Body of pancreas (tissue), 4 donors: ENCODE results near the gene C2CD4C. TPM values are rescaled to one million over a fixed set of nuclear protein-coding genes. Genes with fewer than 3 reads are reported as not detected.

Experiments used
- ATAC-seq: fragments of 150-250 bp; one replicate; pipeline ENCODE4 v1.9.1; 2016
- DNase-seq, 4 donors: peaks; one replicate each; pipeline ENCODE4 v3.0.0-alpha.2; 2019
- H3K27ac ChIP-seq, 4 donors: fragments of 200-600 bp; sonication (generic); 1 replicate in 3 of 4; 2 replicates in 1 of 4; pipeline versions ENCODE4 v1.5.1 to v1.6.1; 2016 to 2019; ENCODE audit warnings: mild to moderate bottlenecking in 1 of 4, mixed read lengths in 1 of 4, moderate library complexity in 1 of 4
- H3K27me3 ChIP-seq, 2 donors: fragments of 200-600 bp; sonication (generic); one replicate each; pipeline ENCODE4 v1.6.0; 2016; ENCODE audit warnings: mild to moderate bottlenecking in 1 of 2
- H3K36me3 ChIP-seq, 2 donors: fragments of 200-600 bp; sonication (generic); replicated peaks in 1 of 2; 2 replicates each; pipeline ENCODE4 v1.5.1; 2016; ENCODE audit warnings: low read depth in 2 of 2; ENCODE audit not compliant: insufficient read depth in 1 of 2
- H3K4me1 ChIP-seq: fragments of 200-600 bp; sonication (generic); one replicate; pipeline ENCODE4 v1.6.0; 2016
- H3K4me3 ChIP-seq, 2 donors: fragments of 200-600 bp; sonication (generic); 1 replicate in 1 of 2; 2 replicates in 1 of 2; pipeline ENCODE4 v1.5.1; 2016 to 2019
- H3K9me3 ChIP-seq, 3 donors: fragments of 200-600 bp; sonication (generic); 1 replicate in 2 of 3; 2 replicates in 1 of 3; pipeline ENCODE4 v1.5.1; 2016
- CTCF ChIP-seq, 7 experiments: fragments of 450-650 bp in 4 of 7; fragments of 200-600 bp in 3 of 7; sonication (generic) in 3 of 7; IDR thresholded peaks; one replicate each; pipeline ENCODE4 v1.5.1; 2016 to 2019; ENCODE audit warnings: antibody characterized with exemption in 7 of 7
- POLR2A ChIP-seq, 3 donors: fragments of 450-650 bp; IDR thresholded peaks; one replicate each; pipeline ENCODE4 v1.6.1; 2016; ENCODE audit warnings: antibody characterized with exemption in 3 of 3, mild to moderate bottlenecking in 2 of 3
- WGBS, 2 donors: methylation state at CpG; one replicate each; pipeline ENCODE4 v1.1.5; 2017; 5-methylcytosine and 5-hydroxymethylcytosine counted together
- intact Hi-C: fragments of 100-400 bp; cut with DNase I; formaldehyde crosslinking; loops from one replicate; pipeline ENCODE4 v1.15.1; 2023
- total RNA-seq, 2 donors: library from RNA; depleted of rRNA; stranded (reverse); fragments of >200 nt; gene quantifications; one replicate each; pipeline ENCODE4 v1.1.0, GENCODE V29; 2016

The C2CD4C gene
- total RNA-seq, 2 donors from 2014 or later = 0.33 to 1.8 TPM

- Histone ChIP-seq H3K4me3 (no peak overlapping the region), H3K27me3 (no peaks in the 10 kb centered on the region), H3K27ac (no peak overlapping the region), H3K9me3 (no peaks in the 10 kb centered on the region), H3K4me1 (no peaks in the 10 kb centered on the region), H3K36me3 (no peaks in the 10 kb centered on the region)
- ATAC-seq (no peak), DNase-seq (no peak)
- intact Hi-C loops = no loop called here
- TF ChIP-seq CTCF (IDR thresholded peaks at IDR 0.05) = no peak
- no peak for TF ChIP-seq POLR2A (IDR thresholded peaks at IDR 0.05)
- 49 to 68% methylated on average over 5 to 7 of the region's 7 CpGs for WGBS, 2 donors
Measured at GRCh38 chr19:368630-369024, 40.3 kb downstream of the C2CD4C start.

- H3K4me1 ChIP-seq = no peaks in the 10 kb centered on the region
- TF ChIP-seq POLR2A (IDR thresholded peaks at IDR 0.05) (no peak), CTCF (IDR thresholded peaks at IDR 0.05) (no peak)
- ATAC-seq = no peak
- 61 to 69% methylated on average over 18 to 22 of the region's 22 CpGs for WGBS, 2 donors
- intact Hi-C loops = no loop called here
- H3K27me3 ChIP-seq = no peaks in the 10 kb centered on the region
- H3K9me3 ChIP-seq = no peaks in the 10 kb centered on the region
- no peak for DNase-seq
- H3K27ac ChIP-seq = no peak overlapping the region
- H3K36me3 ChIP-seq = no peaks in the 10 kb centered on the region
- no peak overlapping the region for H3K4me3 ChIP-seq
Measured at GRCh38 chr19:367963-368629, 40.9 kb downstream of the C2CD4C start.

GRCh38 chr19:367561-367960 is 41.4 kb downstream of the C2CD4C start:
- Histone ChIP-seq H3K4me1 (no peaks in the 10 kb centered on the region), H3K27me3 (no peaks in the 10 kb centered on the region), H3K4me3 (no peak overlapping the region), H3K9me3 (no peaks in the 10 kb centered on the region), H3K27ac (no peak overlapping the region), H3K36me3 (no peaks in the 10 kb centered on the region)
- no peak for ATAC-seq
- TF ChIP-seq CTCF (IDR thresholded peaks at IDR 0.05) = no peak
- TF ChIP-seq POLR2A (IDR thresholded peaks at IDR 0.05) = no peak
- WGBS, 2 donors = 76 to 80% methylated on average over 13 to 14 of the region's 14 CpGs
- no peak for DNase-seq
- intact Hi-C loops = no loop called here

GRCh38 chr19:366951-367350 is 42.0 kb downstream of the C2CD4C start:
- WGBS, 2 donors = 76 to 83% methylated on average over 8 of the region's 8 CpGs
- H3K27me3 ChIP-seq = no peaks in the 10 kb centered on the region
- no peak for TF ChIP-seq POLR2A (IDR thresholded peaks at IDR 0.05)
- TF ChIP-seq CTCF (IDR thresholded peaks at IDR 0.05) = no peak
- H3K9me3 ChIP-seq = no peaks in the 10 kb centered on the region
- H3K27ac ChIP-seq = no peak overlapping the region
- intact Hi-C loops = no loop called here
- ATAC-seq = no peak
- DNase-seq = no peak
- no peaks in the 10 kb centered on the region for H3K4me1 ChIP-seq
- H3K4me3 ChIP-seq = no peak overlapping the region
- H3K36me3 ChIP-seq = no peaks in the 10 kb centered on the region

- intact Hi-C loops = no loop called here
- H3K4me3 ChIP-seq = no peak overlapping the region
- H3K27ac ChIP-seq = no peak overlapping the region
- H3K36me3 ChIP-seq = no peaks in the 10 kb centered on the region
- ATAC-seq (no peak), DNase-seq (no peak)
- TF ChIP-seq CTCF (IDR thresholded peaks at IDR 0.05) = no peak
- no peak for TF ChIP-seq POLR2A (IDR thresholded peaks at IDR 0.05)
- WGBS, 2 donors = 81 to 82% methylated on average over 17 of the region's 17 CpGs
- no peaks in the 10 kb centered on the region for H3K4me1 ChIP-seq
- H3K9me3 ChIP-seq = no peaks in the 10 kb centered on the region
- H3K27me3 ChIP-seq = no peaks in the 10 kb centered on the region
Measured at GRCh38 chr19:366205-366783, 42.7 kb downstream of the C2CD4C start.
